IMR-90 (cell line): ENCODE data around the gene ELMO1.
"Not testable (repeated sequence)": the region's sequence is repeated elsewhere in the genome, so short reads cannot be mapped to it uniquely, and the experiment has no call there.

Experiments
- BHLHE40 ChIP-seq: fragments of 150-350 bp; IDR thresholded peaks from 2 replicates; pipeline ENCODE4 v1.6.1; 2016; ENCODE audit warnings: mild to moderate bottlenecking, low read depth, low read length
- CEBPB ChIP-seq: IDR thresholded peaks from 2 replicates; pipeline ENCODE4 v1.6.1; 2012; ENCODE audit warnings: low read depth, low read length, improper control_type of control experiment
- CHD1 ChIP-seq: IDR thresholded peaks from 2 replicates; pipeline ENCODE4 v1.6.1; 2012; ENCODE audit warnings: low read depth, low read length, improper control_type of control experiment
- MAFK ChIP-seq: IDR thresholded peaks from 2 replicates; pipeline ENCODE4 v1.6.1; 2012; ENCODE audit warnings: low read depth, low read length, improper control_type of control experiment
- MAZ ChIP-seq: IDR thresholded peaks from 2 replicates; pipeline ENCODE4 v1.6.1; 2012; ENCODE audit warnings: low read depth, mild to moderate bottlenecking, low read length, improper control_type of control experiment, moderate library complexity, borderline replicate concordance
- NFE2L2 ChIP-seq: fragments of 150-350 bp; IDR thresholded peaks from 2 replicates; pipeline ENCODE4 v1.6.1; 2016; ENCODE audit warnings: low read depth, mild to moderate bottlenecking, low read length
- POLR2A ChIP-seq: IDR thresholded peaks from 2 replicates; pipeline ENCODE4 v1.6.1; 2012; ENCODE audit warnings: mild to moderate bottlenecking, low read depth, low read length
- RAD21 ChIP-seq: IDR thresholded peaks from 2 replicates; pipeline ENCODE4 v1.6.1; 2012; ENCODE audit warnings: low read length, improper control_type of control experiment
- RCOR1 ChIP-seq: IDR thresholded peaks from 2 replicates; pipeline ENCODE4 v1.6.1; 2012; ENCODE audit warnings: mild to moderate bottlenecking, low read length, improper control_type of control experiment; ENCODE audit not compliant: insufficient replicate concordance
- RFX5 ChIP-seq: IDR thresholded peaks from 2 replicates; pipeline ENCODE4 v1.8.0; 2012; ENCODE audit warnings: low read depth, mild to moderate bottlenecking, low read length, moderate library complexity
- SMC3 ChIP-seq: fragments of 150-350 bp; IDR thresholded peaks from 2 replicates; pipeline ENCODE4 v1.6.1; 2016; ENCODE audit warnings: low read depth, mild to moderate bottlenecking, antibody characterized with exemption, low read length, moderate library complexity
- TF ChIP-seq, protein P1 (sequence below): conservative IDR thresholded peaks from 2 replicates; pipeline ENCODE4 v1.5.1; 2012; ENCODE audit warnings: mild to moderate bottlenecking, low read depth, low read length, improper control_type of control experiment
- TF ChIP-seq, protein P2 (sequence below): fragments of 150-350 bp; IDR thresholded peaks from 2 replicates; pipeline ENCODE4 v1.6.1; 2016; ENCODE audit warnings: low read depth, mild to moderate bottlenecking, low read length, moderate library complexity, borderline replicate concordance
- TF ChIP-seq, protein P3 (sequence below): fragments of 150-350 bp; IDR thresholded peaks from 2 replicates; pipeline ENCODE4 v1.6.1; 2017; ENCODE audit warnings: mild to moderate bottlenecking, antibody characterized with exemption, low read length, low read depth

DNA sequence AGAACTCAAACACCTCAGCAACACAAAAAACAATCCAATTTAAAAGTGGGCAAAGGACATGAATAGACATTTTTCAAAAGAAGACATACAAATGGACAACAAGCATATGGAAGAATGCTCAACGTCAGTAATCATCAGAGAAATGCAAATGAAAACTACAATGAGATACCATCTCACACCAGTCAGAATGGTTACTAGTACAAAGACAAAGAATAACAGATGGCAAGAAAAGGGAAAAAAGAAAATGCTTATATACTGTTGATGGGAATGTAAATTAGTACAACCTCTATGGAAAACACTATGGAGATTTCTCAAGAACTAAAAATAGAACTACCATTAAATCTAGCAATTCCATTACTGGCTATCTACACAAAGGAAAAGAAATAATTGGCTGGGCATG is 314.8 kb downstream of the ELMO1 start:
- not testable (repeated sequence) for TF ChIP-seq BHLHE40, MAZ, POLR2A, RFX5, SMC3, NFE2L2, CEBPB, RAD21, MAFK, CHD1, RCOR1
- TF ChIP-seq, protein P1, sequence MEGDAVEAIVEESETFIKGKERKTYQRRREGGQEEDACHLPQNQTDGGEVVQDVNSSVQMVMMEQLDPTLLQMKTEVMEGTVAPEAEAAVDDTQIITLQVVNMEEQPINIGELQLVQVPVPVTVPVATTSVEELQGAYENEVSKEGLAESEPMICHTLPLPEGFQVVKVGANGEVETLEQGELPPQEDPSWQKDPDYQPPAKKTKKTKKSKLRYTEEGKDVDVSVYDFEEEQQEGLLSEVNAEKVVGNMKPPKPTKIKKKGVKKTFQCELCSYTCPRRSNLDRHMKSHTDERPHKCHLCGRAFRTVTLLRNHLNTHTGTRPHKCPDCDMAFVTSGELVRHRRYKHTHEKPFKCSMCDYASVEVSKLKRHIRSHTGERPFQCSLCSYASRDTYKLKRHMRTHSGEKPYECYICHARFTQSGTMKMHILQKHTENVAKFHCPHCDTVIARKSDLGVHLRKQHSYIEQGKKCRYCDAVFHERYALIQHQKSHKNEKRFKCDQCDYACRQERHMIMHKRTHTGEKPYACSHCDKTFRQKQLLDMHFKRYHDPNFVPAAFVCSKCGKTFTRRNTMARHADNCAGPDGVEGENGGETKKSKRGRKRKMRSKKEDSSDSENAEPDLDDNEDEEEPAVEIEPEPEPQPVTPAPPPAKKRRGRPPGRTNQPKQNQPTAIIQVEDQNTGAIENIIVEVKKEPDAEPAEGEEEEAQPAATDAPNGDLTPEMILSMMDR = not testable (repeated sequence)
- TF ChIP-seq, protein P2, sequence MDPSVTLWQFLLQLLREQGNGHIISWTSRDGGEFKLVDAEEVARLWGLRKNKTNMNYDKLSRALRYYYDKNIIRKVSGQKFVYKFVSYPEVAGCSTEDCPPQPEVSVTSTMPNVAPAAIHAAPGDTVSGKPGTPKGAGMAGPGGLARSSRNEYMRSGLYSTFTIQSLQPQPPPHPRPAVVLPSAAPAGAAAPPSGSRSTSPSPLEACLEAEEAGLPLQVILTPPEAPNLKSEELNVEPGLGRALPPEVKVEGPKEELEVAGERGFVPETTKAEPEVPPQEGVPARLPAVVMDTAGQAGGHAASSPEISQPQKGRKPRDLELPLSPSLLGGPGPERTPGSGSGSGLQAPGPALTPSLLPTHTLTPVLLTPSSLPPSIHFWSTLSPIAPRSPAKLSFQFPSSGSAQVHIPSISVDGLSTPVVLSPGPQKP = not testable (repeated sequence)
- TF ChIP-seq, protein P3, sequence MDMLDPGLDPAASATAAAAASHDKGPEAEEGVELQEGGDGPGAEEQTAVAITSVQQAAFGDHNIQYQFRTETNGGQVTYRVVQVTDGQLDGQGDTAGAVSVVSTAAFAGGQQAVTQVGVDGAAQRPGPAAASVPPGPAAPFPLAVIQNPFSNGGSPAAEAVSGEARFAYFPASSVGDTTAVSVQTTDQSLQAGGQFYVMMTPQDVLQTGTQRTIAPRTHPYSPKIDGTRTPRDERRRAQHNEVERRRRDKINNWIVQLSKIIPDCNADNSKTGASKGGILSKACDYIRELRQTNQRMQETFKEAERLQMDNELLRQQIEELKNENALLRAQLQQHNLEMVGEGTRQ = not testable (repeated sequence)
